Measurements from ENCODE around the gene SUN3. TPM values are rescaled to one million over a fixed set of nuclear protein-coding genes. Genes with fewer than 3 reads are reported as not detected.

Gene SUN3
- total and polyA plus RNA-seq, 3 donors from 2014 or later = 12.8 to 64.5 (median 29.1) TPM

GRCh38 chr7:48049850-48050249 lies 20.9 kb upstream of the SUN3 start:
- no peak for DNase-seq
- no peak for TF ChIP-seq POLR2A (IDR thresholded peaks at IDR 0.05)
- TF ChIP-seq CTCF (IDR thresholded peaks at IDR 0.05) = no peak
- no peaks in the 10 kb centered on the region for H3K27me3 ChIP-seq
- WGBS, 2 donors = 76 to 89% methylated on average over 8 of the region's 8 CpGs
- no peak overlapping the region for H3K4me3 ChIP-seq
- intact Hi-C loops (cut with DNase I; ENCODE audit: low total_unique reads) = no loop called here
- H3K9me3 ChIP-seq = no peaks in the 10 kb centered on the region
- no peaks in the 10 kb centered on the region for H3K36me3 ChIP-seq (ENCODE audit: low read depth, missing control alignments)
- H3K27ac ChIP-seq = no peak overlapping the region
- no peaks in the 10 kb centered on the region for H3K4me1 ChIP-seq

GRCh38 chr7:48048113-48048512 lies 19.2 kb upstream of the SUN3 start:
- H3K27ac ChIP-seq = no peak overlapping the region
- no peaks in the 10 kb centered on the region for H3K36me3 ChIP-seq (ENCODE audit: low read depth, missing control alignments)
- WGBS, 2 donors = 93 to 97% methylated on average over 8 of the region's 8 CpGs
- H3K4me1 ChIP-seq = no peaks in the 10 kb centered on the region
- TF ChIP-seq POLR2A (IDR thresholded peaks at IDR 0.05) = no peak
- TF ChIP-seq CTCF (IDR thresholded peaks at IDR 0.05) = no peak
- no peaks in the 10 kb centered on the region for H3K27me3 ChIP-seq
- no peak overlapping the region for H3K4me3 ChIP-seq
- no peaks in the 10 kb centered on the region for H3K9me3 ChIP-seq
- intact Hi-C loops (cut with DNase I; ENCODE audit: low total_unique reads) = no loop called here
- no peak for DNase-seq

GRCh38 chr7:48046458-48046857 lies 17.6 kb upstream of the SUN3 start:
- Histone ChIP-seq H3K4me1 (no peaks in the 10 kb centered on the region), H3K4me3 (no peak overlapping the region), H3K9me3 (no peaks in the 10 kb centered on the region), H3K36me3 (ENCODE audit: low read depth, missing control alignments) (no peaks in the 10 kb centered on the region), H3K27ac (no peak overlapping the region), H3K27me3 (no peaks in the 10 kb centered on the region)
- no peak for DNase-seq
- WGBS, 2 donors = 69 to 71% methylated on average over 14 of the region's 14 CpGs
- TF ChIP-seq POLR2A (IDR thresholded peaks at IDR 0.05) = no peak
- TF ChIP-seq CTCF (IDR thresholded peaks at IDR 0.05) = no peak
- intact Hi-C loops (cut with DNase I; ENCODE audit: low total_unique reads) = no loop called here

GRCh38 chr7:48045195-48045765 lies 16.4 kb upstream of the SUN3 start:
- no peaks in the 10 kb centered on the region for H3K36me3 ChIP-seq (ENCODE audit: low read depth, missing control alignments)
- intact Hi-C loops (cut with DNase I; ENCODE audit: low total_unique reads) = no loop called here
- 74 to 75% methylated on average over 9 of the region's 9 CpGs for WGBS, 2 donors
- no peak overlapping the region for H3K27ac ChIP-seq
- no peak overlapping the region for H3K4me3 ChIP-seq
- TF ChIP-seq POLR2A (IDR thresholded peaks at IDR 0.05) (no peak), CTCF (IDR thresholded peaks at IDR 0.05) (no peak)
- no peaks in the 10 kb centered on the region for H3K27me3 ChIP-seq
- DNase-seq = no peak
- H3K4me1 ChIP-seq = no peaks in the 10 kb centered on the region
- H3K9me3 ChIP-seq = no peaks in the 10 kb centered on the region

- no peak for DNase-seq
- 53 to 59% methylated on average over 3 of the region's 3 CpGs for WGBS, 2 donors
- Histone ChIP-seq H3K27ac (no peak overlapping the region), H3K36me3 (ENCODE audit: low read depth, missing control alignments) (no peaks in the 10 kb centered on the region), H3K4me3 (no peak overlapping the region), H3K9me3 (no peaks in the 10 kb centered on the region), H3K27me3 (no peaks in the 10 kb centered on the region), H3K4me1 (no peaks in the 10 kb centered on the region)
- intact Hi-C loops (cut with DNase I; ENCODE audit: low total_unique reads) = no loop called here
- TF ChIP-seq CTCF (IDR thresholded peaks at IDR 0.05) = no peak
- TF ChIP-seq POLR2A (IDR thresholded peaks at IDR 0.05) = no peak
These were observed 13.7 kb upstream of the SUN3 start for GRCh38 chr7:48042636-48043035.
